Osteoblast (primary cell): ENCODE measurements around the gene PAPSS1. TPM values are rescaled to one million over a fixed set of nuclear protein-coding genes. Genes with fewer than 3 reads are reported as not detected.

Experiments
- DNase-seq: peaks from one replicate; pipeline ENCODE4 v3.0.0; 2011; ENCODE audit warnings: low spot score, mixed read lengths; ENCODE audit not compliant: insufficient read length; ENCODE audit errors: missing footprints
- H2AFZ ChIP-seq: 2 replicates; pipeline ENCODE4 v1.6.0; 2011; ENCODE audit warnings: mild to moderate bottlenecking, low read length
- H3K27ac ChIP-seq: 2 replicates; pipeline ENCODE4 v1.5.1; 2011; ENCODE audit warnings: mild to moderate bottlenecking, low read depth, low read length, moderate library complexity
- H3K27me3 ChIP-seq: 2 replicates; pipeline ENCODE4 v1.6.0; 2012; ENCODE audit warnings: mild to moderate bottlenecking, control low read depth, inconsistent platforms, low read length, moderate library complexity; ENCODE audit not compliant: insufficient read depth
- H3K36me3 ChIP-seq: 2 replicates; pipeline ENCODE4 v1.5.1; 2011; ENCODE audit warnings: mild to moderate bottlenecking, low read length, control low read depth, moderate library complexity; ENCODE audit not compliant: insufficient read depth
- H3K4me1 ChIP-seq: 2 replicates; pipeline ENCODE4 v1.5.1; 2011; ENCODE audit warnings: mild to moderate bottlenecking, low read length, control low read depth, moderate library complexity; ENCODE audit not compliant: insufficient read depth
- H3K4me2 ChIP-seq: 2 replicates; pipeline ENCODE4 v1.6.0; 2011; ENCODE audit warnings: mild to moderate bottlenecking, low read length; ENCODE audit not compliant: insufficient read depth
- H3K4me3 ChIP-seq: fragments of 200-600 bp; sonication (generic); 3 replicates; pipeline ENCODE4 v1.5.1; 2012; ENCODE audit warnings: mild to moderate bottlenecking, low read length, inconsistent platforms; ENCODE audit not compliant: insufficient read depth
- H3K79me2 ChIP-seq: 2 replicates; pipeline ENCODE4 v1.6.0; 2012; ENCODE audit warnings: mild to moderate bottlenecking, low read length, control low read depth, inconsistent platforms; ENCODE audit not compliant: insufficient read depth
- H3K9me3 ChIP-seq: 2 replicates; pipeline ENCODE4 v1.5.1; 2011; ENCODE audit warnings: low read depth, low read length, control low read depth
- H4K20me1 ChIP-seq: 2 replicates; pipeline ENCODE4 v1.6.0; 2012; ENCODE audit warnings: mild to moderate bottlenecking, low read length, control low read depth; ENCODE audit not compliant: insufficient read depth
- total RNA-seq: library from RNA; depleted of rRNA; stranded (reverse); fragments of >200 nt; gene quantifications from 2 replicates; pipeline ENCODE4 v1.2.3, GENCODE V29; 2012
- TF ChIP-seq, protein P1 (sequence below): IDR thresholded peaks from 2 replicates; pipeline ENCODE4 v1.5.1; 2011; ENCODE audit warnings: mild to moderate bottlenecking, low read depth, low read length, moderate library complexity; ENCODE audit errors: extremely low read depth

The PAPSS1 gene
- total RNA-seq, 1 donor = 123 TPM

DNA sequence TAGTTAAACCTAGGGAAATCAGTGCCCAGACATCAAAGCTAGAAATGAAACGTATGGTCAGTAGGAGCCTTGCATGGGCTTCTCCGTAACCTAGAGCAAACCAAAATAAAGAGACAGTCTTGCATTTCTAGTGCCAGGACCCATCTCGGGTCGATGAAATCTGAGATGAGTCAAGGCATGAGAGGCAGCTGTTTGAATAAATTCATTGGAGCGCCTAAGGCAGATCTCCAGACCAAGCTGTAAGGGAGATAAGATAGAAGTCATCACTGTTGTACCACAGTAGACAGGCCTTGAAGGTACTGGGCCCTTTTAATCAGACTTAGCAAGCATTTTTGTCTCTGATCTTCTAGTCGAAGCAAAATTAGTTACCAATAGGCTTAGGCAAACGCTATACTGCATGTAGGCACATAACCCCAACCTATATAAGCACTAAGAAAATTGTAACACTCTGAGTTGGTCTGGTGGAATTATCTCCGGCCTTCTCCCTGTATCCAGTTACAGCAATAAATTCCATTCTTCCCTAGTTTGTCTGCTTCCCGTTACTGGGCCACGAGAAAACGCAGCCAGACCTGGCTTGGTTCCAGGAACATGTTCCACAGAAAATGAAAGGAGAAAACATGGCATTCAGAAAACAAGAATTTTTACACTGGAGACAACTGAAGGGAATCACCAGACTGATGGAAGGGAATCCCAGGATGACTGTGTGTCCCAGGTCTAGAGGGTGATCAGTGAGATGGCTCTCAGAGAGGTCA is 21.1 kb upstream of the PAPSS1 start:
- peak overlapping the region; percentile 74 for H3K27ac ChIP-seq
- peak overlapping the region; percentile 10 for H3K4me3 ChIP-seq
- peak; percentile 58 for DNase-seq
- no peaks in the 10 kb centered on the region for H4K20me1 ChIP-seq
- H3K36me3 ChIP-seq = no peaks in the 10 kb centered on the region
- H3K4me1 ChIP-seq = peaks cover 14% of the 10 kb centered on the region
- peak overlapping the region; percentile 81 for H2AFZ ChIP-seq
- peak overlapping the region; percentile 71 for H3K4me2 ChIP-seq
- H3K79me2 ChIP-seq = no peaks in the 10 kb centered on the region
- H3K9me3 ChIP-seq = no peaks in the 10 kb centered on the region
- TF ChIP-seq, protein P1, sequence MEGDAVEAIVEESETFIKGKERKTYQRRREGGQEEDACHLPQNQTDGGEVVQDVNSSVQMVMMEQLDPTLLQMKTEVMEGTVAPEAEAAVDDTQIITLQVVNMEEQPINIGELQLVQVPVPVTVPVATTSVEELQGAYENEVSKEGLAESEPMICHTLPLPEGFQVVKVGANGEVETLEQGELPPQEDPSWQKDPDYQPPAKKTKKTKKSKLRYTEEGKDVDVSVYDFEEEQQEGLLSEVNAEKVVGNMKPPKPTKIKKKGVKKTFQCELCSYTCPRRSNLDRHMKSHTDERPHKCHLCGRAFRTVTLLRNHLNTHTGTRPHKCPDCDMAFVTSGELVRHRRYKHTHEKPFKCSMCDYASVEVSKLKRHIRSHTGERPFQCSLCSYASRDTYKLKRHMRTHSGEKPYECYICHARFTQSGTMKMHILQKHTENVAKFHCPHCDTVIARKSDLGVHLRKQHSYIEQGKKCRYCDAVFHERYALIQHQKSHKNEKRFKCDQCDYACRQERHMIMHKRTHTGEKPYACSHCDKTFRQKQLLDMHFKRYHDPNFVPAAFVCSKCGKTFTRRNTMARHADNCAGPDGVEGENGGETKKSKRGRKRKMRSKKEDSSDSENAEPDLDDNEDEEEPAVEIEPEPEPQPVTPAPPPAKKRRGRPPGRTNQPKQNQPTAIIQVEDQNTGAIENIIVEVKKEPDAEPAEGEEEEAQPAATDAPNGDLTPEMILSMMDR = no peak
- H3K27me3 ChIP-seq = no peaks in the 10 kb centered on the region

GRCh38 chr4:107740381-107740780 is 20.3 kb upstream of the PAPSS1 start:
- Histone ChIP-seq H2AFZ (peak overlapping the region; percentile 81), H3K36me3 (no peaks in the 10 kb centered on the region), H3K4me2 (peak overlapping the region; percentile 71), H3K4me3 (no peak overlapping the region), H3K27me3 (no peaks in the 10 kb centered on the region), H3K27ac (peak overlapping the region; percentile 74), H3K79me2 (no peaks in the 10 kb centered on the region), H3K9me3 (no peaks in the 10 kb centered on the region), H3K4me1 (peaks cover 14% of the 10 kb centered on the region), H4K20me1 (no peaks in the 10 kb centered on the region)
- peak; percentile 47 for DNase-seq
- TF ChIP-seq, protein P1 = peak; percentile 35

- no peak for DNase-seq
- Histone ChIP-seq H2AFZ (no peak overlapping the region), H3K4me1 (peaks cover 14% of the 10 kb centered on the region), H3K79me2 (no peaks in the 10 kb centered on the region), H3K36me3 (no peaks in the 10 kb centered on the region), H3K27me3 (no peaks in the 10 kb centered on the region), H3K4me2 (no peak overlapping the region), H3K4me3 (no peak overlapping the region), H4K20me1 (no peaks in the 10 kb centered on the region), H3K9me3 (no peaks in the 10 kb centered on the region), H3K27ac (no peak overlapping the region)
- TF ChIP-seq, protein P1 = no peak
These were observed 17.4 kb upstream of the PAPSS1 start for GRCh38 chr4:107737450-107737849.

DNA sequence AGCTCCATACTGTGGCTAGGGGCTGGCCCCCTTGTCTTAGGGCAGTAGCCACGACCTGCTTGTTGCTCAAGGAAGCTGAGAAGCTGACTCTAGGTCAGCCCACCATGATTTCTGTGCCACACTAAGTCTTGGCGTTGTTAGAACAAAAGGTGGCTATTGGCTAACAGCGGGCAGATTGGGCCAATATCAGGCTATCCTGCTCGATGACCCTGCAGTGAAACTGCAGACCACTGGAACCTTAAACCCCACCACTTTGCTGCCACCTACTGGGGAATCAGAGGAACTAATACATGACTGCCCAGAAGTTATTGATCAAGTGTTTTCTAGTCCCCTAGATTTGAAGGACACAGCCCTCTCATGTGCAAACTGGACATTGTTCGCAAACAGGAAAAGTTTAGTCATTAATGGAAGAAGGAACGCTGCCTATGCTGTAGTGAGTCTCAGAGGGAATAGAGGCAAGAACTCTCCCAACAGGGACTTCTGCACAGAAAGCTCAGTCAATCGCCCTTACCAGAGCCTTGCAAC is 17.0 kb upstream of the PAPSS1 start:
- Histone ChIP-seq H2AFZ (no peak overlapping the region), H3K36me3 (no peaks in the 10 kb centered on the region), H3K27me3 (no peaks in the 10 kb centered on the region), H3K4me2 (no peak overlapping the region), H3K4me3 (no peak overlapping the region), H3K9me3 (no peaks in the 10 kb centered on the region), H4K20me1 (no peaks in the 10 kb centered on the region), H3K4me1 (peaks cover 14% of the 10 kb centered on the region), H3K27ac (no peak overlapping the region), H3K79me2 (no peaks in the 10 kb centered on the region)
- peak; percentile 77 for DNase-seq
- TF ChIP-seq, protein P1 = peak; percentile 77
